Measurements from ENCODE around the gene HIVEP3. TPM values are rescaled to one million over a fixed set of nuclear protein-coding genes. Genes with fewer than 3 reads are reported as not detected.

HIVEP3 gene
- total RNA-seq, 1 donor from 2014 or later: 10.1 TPM

GRCh38 chr1:41892301-41892781 lies 26.4 kb downstream of the HIVEP3 start:
- DNase-seq (ENCODE audit: low spot score): no peak

GRCh38 chr1:41891199-41891896 lies 27.4 kb downstream of the HIVEP3 start:
- no peak for DNase-seq (ENCODE audit: low spot score)

- peak; percentile 64 for DNase-seq (ENCODE audit: low spot score)
These were observed 27.9 kb downstream of the HIVEP3 start for GRCh38 chr1:41890825-41891198.

- no peak for DNase-seq (ENCODE audit: low spot score)
These were observed 29.0 kb downstream of the HIVEP3 start for GRCh38 chr1:41889506-41890414.

- DNase-seq (ENCODE audit: low spot score): no peak
These were observed 30.0 kb downstream of the HIVEP3 start for GRCh38 chr1:41888756-41889155.

- DNase-seq (ENCODE audit: low spot score): no peak
These were observed 31.4 kb downstream of the HIVEP3 start for GRCh38 chr1:41887365-41887764.

- no peak for DNase-seq (ENCODE audit: low spot score)
These were observed 34.2 kb downstream of the HIVEP3 start for GRCh38 chr1:41884256-41885230.

- DNase-seq (ENCODE audit: low spot score): no peak
These were observed 35.2 kb downstream of the HIVEP3 start for GRCh38 chr1:41883507-41883906.

- DNase-seq (ENCODE audit: low spot score): no peak
These were observed 36.2 kb downstream of the HIVEP3 start for GRCh38 chr1:41882486-41882885.

- peak; percentile 65 for DNase-seq (ENCODE audit: low spot score)
These were observed 36.6 kb downstream of the HIVEP3 start for GRCh38 chr1:41882068-41882477.

GRCh38 chr1:41880950-41881885 lies 37.5 kb downstream of the HIVEP3 start:
- no peak for DNase-seq (ENCODE audit: low spot score)

- no peak for DNase-seq (ENCODE audit: low spot score)
These were observed 38.5 kb downstream of the HIVEP3 start for GRCh38 chr1:41880261-41880660.

GRCh38 chr1:41879617-41880016 lies 39.1 kb downstream of the HIVEP3 start:
- DNase-seq (ENCODE audit: low spot score): no peak

- no peak for DNase-seq (ENCODE audit: low spot score)
These were observed 39.8 kb downstream of the HIVEP3 start for GRCh38 chr1:41878911-41879310.

GRCh38 chr1:41878495-41878894 lies 40.2 kb downstream of the HIVEP3 start:
- DNase-seq (ENCODE audit: low spot score): no peak

GRCh38 chr1:41876576-41877445 lies 41.9 kb downstream of the HIVEP3 start:
- DNase-seq (ENCODE audit: low spot score): no peak

GRCh38 chr1:41875487-41875886 lies 43.2 kb downstream of the HIVEP3 start:
- DNase-seq (ENCODE audit: low spot score): no peak

GRCh38 chr1:41874903-41875411 lies 43.8 kb downstream of the HIVEP3 start:
- no peak for DNase-seq (ENCODE audit: low spot score)

GRCh38 chr1:41874151-41874719 lies 44.5 kb downstream of the HIVEP3 start:
- no peak for DNase-seq (ENCODE audit: low spot score)
